GM19452 (cell line): ENCODE results near the gene BCAT1.
A peak's percentile ranks its signal among the peaks of the same experiment; 100 is the strongest.
"Not testable (repeated sequence)": the region's sequence is repeated elsewhere in the genome, so short reads cannot be mapped to it uniquely, and the experiment has no call there.

ENCODE experiments used
- ATAC-seq: cut with Tn5 transposase; IDR thresholded peaks from one replicate; pipeline ENCODE4 v1.9.1; 2021; ENCODE audit not compliant: unreplicated experiment

Gene BCAT1

DNA sequence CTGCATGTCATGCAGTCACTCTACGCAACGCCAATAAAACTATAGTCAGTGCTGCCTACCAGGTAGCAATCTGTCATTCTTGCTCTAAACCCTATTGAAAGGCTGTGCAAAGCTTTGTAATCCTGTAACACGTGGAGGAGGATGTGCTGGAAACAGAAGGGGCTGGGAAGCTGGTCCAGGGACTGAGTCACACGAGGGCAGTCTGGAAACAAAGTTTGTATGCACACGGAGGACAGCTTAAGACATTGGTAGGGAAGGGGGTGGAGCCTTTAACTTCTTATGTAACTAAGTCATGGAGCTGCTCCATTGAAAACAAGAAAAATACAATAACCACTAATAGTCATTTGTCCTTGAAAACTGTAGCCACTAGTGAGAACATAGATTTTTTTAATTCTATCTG, 128.0 kb downstream of the BCAT1 start:
- no peak for ATAC-seq

- no peak for ATAC-seq
Observed at GRCh38 chr12:24818351-24818750, 130.6 kb downstream of the BCAT1 start.

GRCh38 chr12:24815114-24815423, 133.8 kb downstream of the BCAT1 start:
- peak; percentile 50 for ATAC-seq

DNA sequence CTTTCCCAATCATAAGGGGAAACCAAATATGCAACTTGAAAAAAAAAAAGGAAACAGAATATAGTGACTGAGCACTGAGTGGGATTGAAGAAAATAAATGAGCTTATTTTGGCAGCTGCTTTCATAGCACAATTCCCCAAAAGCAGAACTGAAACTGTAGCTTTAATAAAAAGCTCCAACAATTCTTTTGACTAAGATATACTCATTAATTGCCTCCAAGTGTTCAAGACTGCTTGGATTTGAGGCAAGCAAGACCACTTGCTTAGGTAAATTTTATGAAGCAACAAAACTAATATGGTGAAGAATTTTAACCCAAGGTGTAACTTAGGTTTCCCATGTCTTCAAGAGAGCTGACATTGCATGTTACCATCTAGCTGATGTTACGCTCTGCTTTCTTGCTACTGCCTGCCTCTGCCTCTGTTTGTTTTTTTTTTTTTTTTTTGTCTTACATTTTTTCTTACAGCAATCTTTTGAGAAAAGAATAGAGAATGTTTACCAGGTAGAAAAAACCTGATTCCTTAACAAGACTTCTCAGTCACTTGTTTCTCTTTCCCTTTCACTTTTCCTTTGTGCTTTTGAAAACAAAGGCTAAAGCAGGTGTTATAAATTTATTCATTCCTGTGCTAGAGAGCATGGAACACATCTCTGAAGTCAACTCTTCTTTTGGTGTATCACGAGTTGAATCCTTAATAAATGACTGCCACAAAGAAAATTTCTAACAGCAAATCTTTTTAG, 134.4 kb downstream of the BCAT1 start:
- ATAC-seq = peak; percentile 83

DNA sequence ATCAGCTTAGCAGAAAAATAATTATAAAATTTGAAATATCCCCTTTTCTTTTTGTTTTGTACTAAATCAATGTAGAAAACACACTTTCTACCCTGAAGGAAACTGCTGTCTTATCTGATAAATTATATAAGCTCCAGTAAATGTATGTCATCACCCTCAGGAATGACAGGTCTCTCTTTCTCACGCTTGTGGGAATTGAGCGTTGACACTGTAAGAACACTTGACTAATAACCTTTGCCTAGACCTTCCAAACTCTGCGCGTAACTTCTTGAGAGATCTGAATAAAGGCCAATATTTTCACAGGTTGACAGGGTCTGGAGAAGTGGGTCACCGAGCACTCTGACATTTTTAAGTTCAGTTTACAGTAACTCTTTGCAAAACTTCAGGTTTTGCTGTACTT, 138.5 kb downstream of the BCAT1 start:
- ATAC-seq = no peak

- ATAC-seq = not testable (repeated sequence)
Observed at GRCh38 chr12:24809306-24809705, 139.6 kb downstream of the BCAT1 start.

DNA sequence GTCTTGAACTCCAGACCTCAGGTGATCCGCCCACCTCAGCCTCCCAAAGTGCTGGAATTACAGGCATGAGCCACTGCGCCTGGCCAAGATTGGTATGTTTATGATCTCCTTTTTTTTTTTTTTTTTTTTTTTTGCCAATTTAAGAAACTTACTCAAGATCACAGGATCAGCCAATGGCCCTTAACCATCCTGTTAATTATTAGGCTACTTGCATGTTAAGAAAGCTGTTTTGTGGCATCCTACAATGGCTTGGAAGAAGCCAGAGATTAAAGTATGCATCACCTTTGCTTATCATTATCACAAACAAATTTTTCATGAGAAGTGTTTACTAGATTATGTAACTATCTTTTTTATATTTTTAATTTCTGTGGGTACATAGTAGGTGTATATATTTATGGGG, 140.2 kb downstream of the BCAT1 start:
- no peak for ATAC-seq

- no peak for ATAC-seq
Observed at GRCh38 chr12:24806386-24806785, 142.5 kb downstream of the BCAT1 start.

DNA sequence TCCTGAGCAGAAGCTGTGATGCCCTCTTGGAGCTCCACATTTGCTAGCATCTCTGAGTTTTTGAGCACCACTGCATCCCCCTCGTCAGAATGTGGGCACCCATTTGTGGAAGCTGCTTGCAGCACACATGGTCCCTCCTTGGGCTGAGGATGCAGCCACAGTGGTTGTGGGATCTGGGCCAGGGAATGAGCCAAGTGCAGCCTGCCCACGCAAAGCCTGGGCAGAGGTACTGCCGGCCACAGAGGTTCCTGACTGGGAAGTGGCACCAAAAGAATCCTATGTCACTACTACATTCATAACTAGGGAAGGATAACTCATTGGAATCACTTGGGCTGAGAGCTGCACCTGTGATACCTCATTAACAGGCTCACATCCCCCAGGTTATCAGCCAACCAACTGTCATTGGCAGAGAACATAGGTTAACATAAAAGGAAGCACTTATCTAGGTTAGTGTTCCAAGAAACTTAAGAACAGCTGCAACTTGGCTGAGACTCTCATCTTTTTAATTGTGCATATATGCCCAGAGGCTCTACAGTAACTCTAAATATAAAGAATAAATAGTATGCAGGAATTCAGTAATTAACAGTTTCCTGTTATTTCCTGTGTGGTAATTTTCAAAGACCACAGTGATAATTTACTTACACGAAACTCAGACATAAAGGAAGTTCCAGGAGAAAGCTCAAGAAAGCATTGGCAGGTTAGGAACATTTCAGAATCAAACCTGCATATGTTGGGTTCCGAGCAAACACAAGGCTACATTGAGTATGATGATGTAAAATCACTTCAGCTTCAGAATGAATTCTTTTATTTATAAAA, 145.3 kb downstream of the BCAT1 start:
- no peak for ATAC-seq

- peak; percentile 92 for ATAC-seq
Observed at GRCh38 chr12:24798335-24798734, 150.6 kb downstream of the BCAT1 start.

GRCh38 chr12:24797901-24798300, 151.0 kb downstream of the BCAT1 start:
- ATAC-seq = peak; percentile 29

- ATAC-seq = no peak
Observed at GRCh38 chr12:24796876-24797275, 152.0 kb downstream of the BCAT1 start.

DNA sequence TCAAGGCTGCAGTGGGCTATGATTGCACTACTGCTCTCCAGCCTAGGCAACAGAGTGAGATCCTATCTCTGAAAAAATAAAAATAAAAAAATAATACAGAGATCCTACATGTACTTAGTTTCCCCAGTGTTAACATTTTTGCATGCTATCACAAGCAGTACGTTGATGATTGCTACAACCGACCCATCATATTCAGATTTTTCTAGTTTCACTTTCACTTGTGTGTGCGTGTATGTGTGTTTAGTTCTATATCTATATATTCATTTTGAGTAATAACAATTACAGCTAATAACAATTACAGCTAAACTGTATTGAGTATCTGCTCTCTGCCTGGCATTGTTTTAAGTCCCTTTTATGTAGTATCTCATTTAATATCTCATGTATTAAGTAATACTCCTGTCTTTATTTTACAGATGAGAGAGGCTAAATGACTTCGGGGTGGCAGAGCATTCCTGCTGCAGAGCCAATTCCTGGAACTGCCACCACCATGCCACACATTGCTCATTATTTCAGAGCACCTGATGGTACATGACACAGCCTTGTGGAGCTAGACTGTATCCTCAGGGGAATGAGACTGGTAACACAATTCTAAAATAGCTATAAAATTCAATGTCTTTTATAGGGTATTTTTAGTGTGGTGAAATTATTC, 153.1 kb downstream of the BCAT1 start:
- no peak for ATAC-seq

DNA sequence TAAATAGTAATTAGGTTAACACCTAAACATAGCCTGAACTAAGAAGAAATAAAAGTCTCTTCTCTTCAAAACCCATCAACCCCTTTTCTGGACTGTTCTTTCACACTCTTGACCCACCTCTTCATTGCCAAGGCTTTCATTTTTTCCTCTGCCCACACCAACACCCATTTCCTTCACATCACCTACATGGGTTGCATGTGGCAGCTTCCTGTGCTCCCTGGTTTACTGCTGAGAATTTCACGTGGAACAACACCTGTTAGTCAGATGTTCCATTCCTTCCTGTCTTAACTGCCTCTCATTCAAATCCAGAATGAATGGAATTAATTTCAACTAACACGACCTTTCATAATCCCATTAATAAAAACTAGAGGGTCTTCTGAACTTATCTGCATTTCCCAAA, 157.3 kb downstream of the BCAT1 start:
- no peak for ATAC-seq

GRCh38 chr12:24788886-24789285, 160.0 kb downstream of the BCAT1 start:
- ATAC-seq = no peak

GRCh38 chr12:24780697-24781368, 168.1 kb downstream of the BCAT1 start:
- ATAC-seq = no peak

- peak; percentile 49 for ATAC-seq
Observed at GRCh38 chr12:24778486-24779304, 170.2 kb downstream of the BCAT1 start.

- no peak for ATAC-seq
Observed at GRCh38 chr12:24777359-24777758, 171.5 kb downstream of the BCAT1 start.

GRCh38 chr12:24776861-24777260, 172.0 kb downstream of the BCAT1 start:
- no peak for ATAC-seq

DNA sequence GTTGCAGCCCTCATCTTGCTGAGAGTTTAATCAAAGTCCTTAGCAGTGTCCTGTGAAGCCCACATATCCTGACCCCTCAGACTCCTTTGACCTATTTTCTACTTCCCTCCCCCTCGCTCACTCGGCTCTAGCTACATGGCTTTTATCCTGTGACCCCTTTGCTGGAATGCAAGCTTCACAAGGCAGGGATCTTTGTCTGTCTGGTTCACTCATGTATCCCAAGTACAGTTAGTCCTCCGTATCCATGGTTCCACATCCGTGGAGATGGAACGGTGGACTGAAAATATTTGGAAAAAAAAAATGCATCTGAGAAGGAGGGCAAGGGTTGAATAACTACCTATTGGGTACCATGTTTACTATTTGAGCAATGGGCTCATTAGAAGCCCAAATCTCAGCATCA, 173.8 kb downstream of the BCAT1 start:
- ATAC-seq = no peak

DNA sequence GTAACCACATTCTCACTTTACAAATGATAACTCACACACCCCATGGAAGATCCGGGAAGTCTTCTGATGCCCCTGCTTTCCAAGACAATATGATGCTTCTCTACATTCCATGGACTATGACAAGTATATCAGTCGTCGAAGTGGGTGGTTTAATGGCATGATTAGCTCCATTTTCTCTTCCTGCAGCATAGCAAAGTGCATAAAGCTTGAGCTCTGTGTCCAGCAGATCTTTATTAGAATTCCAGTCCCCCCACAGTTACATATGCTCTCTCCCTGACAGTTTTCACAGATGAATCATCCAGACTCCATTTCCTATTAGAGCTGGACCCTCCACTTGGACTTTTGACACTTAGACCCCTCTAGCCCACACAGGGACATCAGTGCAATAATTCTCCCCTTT, 174.9 kb downstream of the BCAT1 start:
- ATAC-seq = no peak
